ENCODE results near the gene IGSF21.

IGSF21 gene

DNA sequence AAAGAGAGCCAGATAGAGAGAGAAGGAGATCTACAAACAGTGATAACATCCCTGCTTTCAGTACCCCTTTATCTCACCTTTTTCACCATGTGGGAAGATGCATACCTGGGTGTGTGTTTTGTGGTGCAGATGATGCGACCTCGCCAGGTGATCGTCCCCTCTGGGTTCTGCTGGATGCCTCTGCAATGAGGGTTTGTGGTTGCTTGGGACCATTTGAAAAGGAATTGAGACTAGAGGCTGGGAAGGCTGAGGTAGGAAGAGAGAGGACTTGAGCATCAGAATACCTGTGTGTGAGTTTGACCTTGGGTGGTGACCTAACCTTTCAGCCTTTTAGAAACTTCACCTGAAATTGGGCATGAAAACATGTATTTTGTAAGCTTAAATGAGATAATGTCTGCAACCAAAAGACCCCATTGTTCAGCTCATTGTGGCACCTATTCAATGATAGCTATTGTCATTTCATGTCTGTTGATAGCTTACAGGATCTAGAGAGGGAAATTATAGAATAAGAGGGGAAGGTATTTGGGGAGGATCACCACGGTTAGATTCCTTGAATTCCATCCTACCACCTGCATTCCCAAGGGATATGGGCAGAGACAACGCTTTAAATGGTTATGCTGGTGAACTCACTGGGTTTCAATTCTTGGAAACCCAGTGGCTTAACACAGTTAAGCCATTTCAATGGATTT is 125.7 kb downstream of the IGSF21 start:
- no peak for DNase-seq

DNA sequence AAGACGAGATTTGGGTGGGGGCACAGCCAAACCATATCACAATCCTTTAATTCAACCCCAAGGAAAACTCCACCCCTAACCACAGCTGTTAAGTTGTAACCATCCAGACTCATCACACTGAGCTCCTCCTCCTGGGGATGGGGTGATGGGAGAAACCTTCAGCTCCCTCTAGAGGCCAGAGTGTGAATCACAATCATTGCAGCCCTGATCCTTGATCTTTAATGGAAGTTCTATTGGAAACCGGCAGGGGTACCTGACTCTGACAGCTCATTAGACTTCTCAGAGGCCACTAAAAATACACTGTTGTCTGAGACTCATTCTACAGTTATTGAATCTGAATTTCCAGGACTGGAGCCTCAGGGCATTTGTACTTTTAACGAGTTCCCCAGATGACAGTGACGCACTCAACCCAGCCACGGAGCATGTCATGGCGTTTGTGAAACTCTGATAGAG is 127.2 kb downstream of the IGSF21 start:
- no peak for DNase-seq

- DNase-seq: no peak
Observed at GRCh38 chr1:18237371-18237770, 129.8 kb downstream of the IGSF21 start.

DNA sequence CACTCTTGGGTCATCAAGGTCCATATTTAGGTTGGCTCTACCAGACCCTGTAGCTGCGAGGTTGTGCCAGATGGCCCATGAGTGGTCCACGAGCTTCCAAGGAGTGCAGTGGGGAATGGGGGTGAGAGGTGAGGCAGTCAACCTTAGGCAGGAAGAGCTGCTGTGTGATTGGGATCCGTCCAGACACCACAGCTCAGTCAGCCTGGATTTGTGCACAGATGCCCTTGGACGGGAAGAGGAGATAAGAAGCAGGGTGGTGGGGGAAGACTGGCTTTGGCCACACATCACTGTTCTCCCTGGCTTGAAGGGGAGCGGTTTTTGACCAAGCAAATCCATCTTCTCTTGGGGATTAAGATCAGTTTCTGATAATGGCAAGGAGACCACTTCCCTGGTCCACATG is 130.6 kb downstream of the IGSF21 start:
- no peak for DNase-seq

GRCh38 chr1:18239671-18240070 is 132.1 kb downstream of the IGSF21 start:
- DNase-seq: no peak

- DNase-seq: no peak
Observed at GRCh38 chr1:18240906-18241305, 133.3 kb downstream of the IGSF21 start.

DNA sequence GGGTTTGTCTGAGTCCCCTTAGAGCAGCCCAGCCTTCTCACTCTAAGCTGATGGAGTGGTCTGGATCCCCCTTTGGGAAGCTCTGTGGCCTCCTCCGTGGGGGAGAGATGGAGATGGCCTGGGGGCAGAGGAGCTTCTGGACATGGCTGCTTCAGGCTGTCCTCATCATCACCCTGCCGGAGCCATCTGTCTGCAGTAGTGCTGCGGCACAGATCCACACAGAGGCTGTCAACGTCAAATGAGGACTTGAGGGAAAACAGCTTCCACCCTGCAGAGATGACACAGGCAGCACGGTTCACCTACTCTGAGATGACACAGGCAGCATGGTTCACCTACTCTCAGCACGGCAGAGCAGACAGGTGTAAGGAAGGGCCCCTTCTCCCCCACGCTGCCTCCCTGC is 134.3 kb downstream of the IGSF21 start:
- no peak for DNase-seq

DNA sequence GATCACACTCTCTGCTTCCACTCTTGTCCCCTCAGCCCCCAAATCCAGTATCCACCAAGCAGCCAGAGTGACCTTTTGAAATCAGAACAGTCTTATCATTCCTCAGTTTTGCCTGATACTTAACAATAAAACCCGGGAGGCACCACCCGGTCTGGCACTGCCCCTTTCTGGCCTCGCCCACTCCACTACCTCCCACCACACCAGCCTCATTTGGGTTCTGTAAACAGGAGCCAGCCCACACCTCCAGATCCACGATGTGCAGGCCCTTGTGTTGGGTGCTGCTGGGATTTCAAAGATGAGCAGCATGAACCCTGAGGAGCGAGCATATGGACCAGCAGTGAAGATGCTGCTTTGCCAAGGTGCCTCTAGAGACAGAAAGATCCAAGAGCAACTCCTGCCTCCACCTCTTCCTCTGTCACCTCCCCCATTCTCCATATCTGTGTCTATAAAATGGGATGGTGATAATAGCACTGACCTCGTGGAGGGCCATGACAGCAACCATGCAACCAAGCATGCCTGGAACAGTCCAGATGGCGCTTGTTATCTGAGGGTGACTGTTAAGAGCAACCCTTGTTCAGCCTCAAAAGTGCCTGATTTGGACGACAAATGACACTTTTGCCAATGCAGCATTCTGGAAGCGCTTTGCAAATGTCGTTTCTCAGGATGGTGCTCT is 136.0 kb downstream of the IGSF21 start:
- DNase-seq: no peak

DNA sequence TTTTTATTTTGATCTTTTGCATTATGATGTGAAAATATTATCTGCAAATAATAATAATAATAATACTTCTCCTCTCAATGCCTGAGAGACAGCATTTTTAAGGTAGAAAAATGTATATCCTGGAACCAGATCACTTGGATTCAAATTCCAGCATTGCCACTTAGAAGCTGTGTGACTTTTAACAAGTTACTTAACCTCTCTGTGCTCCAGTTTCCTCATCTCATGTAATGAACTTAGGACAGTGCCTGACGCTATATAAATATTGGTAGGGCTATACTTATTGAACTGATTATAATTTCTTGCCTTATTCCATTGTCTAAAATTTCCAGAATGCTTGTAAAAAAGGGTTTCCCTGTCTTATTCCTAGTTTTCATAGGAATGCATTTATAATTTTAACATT is 137.2 kb downstream of the IGSF21 start:
- DNase-seq: no peak

DNA sequence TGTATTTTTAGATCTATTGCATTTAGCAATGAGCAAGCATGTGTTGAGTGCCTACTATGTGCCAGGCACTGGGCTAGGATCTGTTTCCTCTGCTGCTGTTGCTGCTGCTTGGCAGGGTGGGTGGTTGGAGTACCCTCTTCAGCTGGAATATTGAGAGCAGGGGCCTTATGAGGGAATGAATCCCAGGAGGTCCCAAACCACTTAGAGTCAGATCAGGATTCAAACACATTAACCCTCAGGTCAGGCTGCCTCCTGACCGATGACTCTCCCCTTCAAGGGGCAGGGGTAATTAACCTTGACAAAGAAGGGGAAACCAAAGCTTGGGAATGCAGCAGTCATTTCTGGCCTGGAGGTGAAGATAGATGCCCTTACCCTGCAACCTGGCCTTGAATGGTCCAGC is 138.0 kb downstream of the IGSF21 start:
- no peak for DNase-seq

DNA sequence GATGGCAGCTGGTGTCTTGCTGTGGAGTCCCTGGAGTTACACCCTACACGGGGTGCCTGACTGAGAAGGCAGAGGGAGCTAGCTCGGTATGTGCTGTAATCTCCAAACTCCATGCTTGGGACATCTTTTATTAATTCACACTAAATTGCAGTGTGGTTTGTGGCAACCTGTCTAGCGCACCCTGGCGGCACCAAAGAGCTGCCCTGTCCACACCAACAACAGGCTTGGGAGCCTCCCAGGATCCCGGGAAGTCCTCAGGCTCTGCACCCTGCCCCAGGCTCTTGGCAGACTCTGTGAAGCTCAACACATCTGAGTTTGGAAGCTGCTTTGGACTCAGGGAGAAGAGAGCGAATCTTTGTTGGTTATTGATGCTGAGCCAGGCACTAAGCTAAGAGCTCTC is 138.9 kb downstream of the IGSF21 start:
- DNase-seq: no peak

DNA sequence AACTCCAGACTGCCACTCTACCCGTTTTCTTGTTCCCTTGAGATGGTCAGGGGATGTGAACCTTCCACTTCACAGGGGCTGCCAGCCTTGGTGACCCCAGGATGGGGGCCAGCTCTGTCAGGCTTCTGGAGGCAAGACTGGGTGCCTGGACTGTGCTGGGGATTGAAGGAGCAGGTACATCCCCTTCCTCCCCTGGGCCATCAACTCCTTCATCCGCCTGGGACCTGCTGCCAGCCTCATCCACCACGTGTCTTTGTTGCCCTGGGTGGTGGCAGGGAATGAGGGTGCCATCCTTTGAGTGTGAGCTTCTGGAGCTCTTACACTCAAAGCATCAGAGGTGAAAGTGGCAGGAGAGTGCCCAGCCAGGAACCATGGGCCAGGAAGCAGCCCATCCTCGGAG is 139.6 kb downstream of the IGSF21 start:
- DNase-seq: no peak

GRCh38 chr1:18249631-18250030 is 142.0 kb downstream of the IGSF21 start:
- DNase-seq: no peak

GRCh38 chr1:18253093-18253492 is 145.5 kb downstream of the IGSF21 start:
- no peak for DNase-seq

- DNase-seq: no peak
Observed at GRCh38 chr1:18256282-18257235, 149.0 kb downstream of the IGSF21 start.

DNA sequence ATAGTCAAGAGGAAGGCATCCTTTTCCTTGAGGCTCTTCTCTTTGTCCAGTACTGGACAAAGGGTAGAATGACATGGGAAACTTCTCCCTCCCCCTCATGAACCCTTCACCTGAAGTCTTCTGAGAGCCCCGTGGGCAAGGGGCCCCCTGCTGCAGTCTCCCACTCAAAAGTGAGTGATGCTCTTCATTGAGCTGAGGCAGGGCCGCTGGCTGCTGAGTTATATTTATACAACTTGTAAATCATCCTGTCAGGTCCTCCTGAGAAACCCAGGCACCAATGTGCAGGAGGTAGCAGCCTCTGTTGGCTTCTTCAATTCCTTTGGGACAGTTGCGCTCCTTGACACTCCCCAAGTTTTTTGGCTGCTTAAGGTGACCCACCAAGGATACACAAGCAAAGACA is 150.2 kb downstream of the IGSF21 start:
- no peak for DNase-seq

DNA sequence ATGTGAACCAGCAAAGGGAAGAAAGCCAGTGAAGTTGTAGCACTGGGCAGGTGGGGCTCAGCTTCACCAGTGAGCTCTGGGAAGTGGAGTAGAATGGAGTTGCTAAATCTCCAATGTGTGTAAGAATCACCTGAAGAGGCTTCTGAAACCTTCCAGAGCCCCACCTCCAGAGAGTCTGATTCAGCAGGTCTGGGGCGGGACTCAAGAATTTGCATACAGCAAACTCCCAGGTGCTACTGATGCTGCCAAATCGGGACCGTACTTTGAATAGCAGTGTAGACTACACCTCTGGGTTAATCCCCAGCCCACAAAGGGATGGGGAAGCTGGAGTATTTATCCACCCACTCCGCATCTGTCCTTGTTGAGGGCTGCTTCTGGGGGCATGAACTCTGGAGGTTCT is 154.3 kb downstream of the IGSF21 start:
- DNase-seq: no peak

DNA sequence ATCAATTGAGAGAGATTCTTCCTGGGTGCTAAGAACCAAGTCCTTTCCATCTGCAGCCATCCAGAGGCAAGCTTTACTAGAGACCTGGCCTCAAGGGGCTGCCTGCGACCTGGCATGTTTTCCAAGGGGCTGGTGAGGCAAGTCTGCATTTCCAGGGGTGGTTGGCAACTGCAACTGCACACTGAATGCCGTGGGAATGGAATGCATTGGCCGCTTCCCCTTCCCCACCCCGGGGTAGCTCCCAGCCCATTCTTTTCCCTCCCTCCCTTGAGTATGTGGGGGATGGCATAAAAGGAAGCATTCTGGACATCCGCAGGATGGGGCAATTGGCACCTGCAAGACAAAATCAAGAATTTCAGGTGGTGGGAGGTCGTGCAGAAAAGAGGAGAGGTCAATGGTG is 155.1 kb downstream of the IGSF21 start:
- no peak for DNase-seq

- DNase-seq: no peak
Observed at GRCh38 chr1:18263547-18264120, 156.0 kb downstream of the IGSF21 start.

- no peak for DNase-seq
Observed at GRCh38 chr1:18264450-18265039, 156.9 kb downstream of the IGSF21 start.

DNA sequence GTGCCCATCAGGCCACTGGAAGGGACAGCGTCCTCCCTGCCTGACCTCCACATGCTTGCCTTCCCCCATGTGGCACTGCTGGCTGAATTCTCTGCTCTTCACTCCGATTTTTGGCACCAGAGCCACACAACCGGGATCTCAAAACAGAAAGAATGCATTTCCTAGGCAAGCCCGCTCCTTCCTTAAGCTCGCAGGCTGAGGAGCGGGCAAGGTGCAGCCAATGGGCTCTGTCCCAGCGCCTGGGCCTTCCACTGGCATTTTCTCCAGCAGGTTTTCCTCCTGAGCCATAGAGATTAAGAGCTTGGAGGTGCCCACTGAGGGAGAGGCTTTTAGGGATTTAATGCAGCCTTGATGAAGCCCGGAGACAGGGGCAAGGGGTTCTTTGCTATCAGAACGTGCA is 158.0 kb downstream of the IGSF21 start:
- DNase-seq: no peak

GRCh38 chr1:18266391-18266790 is 158.8 kb downstream of the IGSF21 start:
- no peak for DNase-seq

DNA sequence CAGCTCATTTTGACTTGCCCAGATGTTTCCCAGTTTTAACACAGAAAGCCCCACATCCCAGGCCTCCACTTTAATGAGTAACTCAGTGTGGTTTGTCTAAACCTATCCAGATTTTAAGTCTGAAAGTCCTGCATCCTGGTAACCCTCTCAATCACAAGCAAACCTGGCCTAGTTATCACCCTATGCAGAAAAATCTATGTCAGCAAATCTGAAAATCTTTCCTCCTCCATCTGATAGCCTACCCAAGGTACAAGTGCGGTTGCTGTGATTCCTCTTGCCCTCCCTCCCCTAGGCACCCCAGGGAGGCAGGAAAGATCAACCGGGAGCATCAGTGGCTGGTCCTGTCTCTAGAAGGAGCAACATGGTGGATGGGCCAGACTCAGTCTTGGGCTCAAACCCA is 163.7 kb downstream of the IGSF21 start:
- no peak for DNase-seq
